NCI-H82 treated with DMSO at 0.1 percent for 48 hours (cell line): ENCODE results near the gene MGA.
"Not testable (repeated sequence)": the region's sequence is repeated elsewhere in the genome, so short reads cannot be mapped to it uniquely, and the experiment has no call there.

Source experiments
- DNase-seq: peaks from one replicate; lab custom pipeline; 2025; ENCODE audit not compliant: unreplicated experiment; lab: John Stamatoyannopoulos, UW

Gene MGA

DNA sequence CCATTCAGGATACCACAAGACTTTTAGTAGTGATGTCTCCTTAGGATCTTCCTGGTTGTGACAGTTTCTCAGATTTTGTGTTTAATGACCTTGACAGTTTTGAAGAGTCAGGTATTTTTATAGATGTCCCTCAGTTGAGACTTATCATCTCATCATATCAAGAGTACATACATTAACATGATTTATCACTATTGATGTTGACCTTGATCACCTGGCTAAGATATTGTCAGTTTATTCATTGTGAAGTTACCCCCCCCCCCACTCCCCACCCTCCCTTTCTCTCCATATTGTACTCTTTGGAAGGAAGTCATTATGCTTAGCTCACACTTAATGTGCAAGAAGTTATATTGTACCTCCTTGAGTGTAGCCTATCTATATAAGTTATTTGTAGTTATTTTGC, 42.9 kb downstream of the MGA start:
- DNase-seq, result no peak

DNA sequence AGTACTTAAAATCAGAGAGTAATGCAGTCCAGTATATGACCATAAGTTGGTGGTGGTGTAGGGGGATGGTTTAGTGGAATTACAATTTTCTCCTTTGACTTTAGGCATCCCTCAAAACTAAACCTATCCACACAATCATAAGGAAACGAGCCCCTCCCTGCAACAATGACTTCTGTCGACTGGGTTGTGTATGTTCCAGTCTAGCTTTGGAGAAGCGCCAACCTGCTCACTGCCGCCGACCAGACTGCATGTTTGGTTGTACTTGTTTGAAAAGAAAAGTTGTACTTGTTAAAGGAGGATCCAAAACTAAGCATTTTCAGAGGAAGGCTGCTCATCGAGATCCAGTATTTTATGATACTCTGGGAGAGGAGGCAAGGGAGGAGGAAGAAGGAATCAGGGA, 52.8 kb downstream of the MGA start:
- no peak for DNase-seq

DNA sequence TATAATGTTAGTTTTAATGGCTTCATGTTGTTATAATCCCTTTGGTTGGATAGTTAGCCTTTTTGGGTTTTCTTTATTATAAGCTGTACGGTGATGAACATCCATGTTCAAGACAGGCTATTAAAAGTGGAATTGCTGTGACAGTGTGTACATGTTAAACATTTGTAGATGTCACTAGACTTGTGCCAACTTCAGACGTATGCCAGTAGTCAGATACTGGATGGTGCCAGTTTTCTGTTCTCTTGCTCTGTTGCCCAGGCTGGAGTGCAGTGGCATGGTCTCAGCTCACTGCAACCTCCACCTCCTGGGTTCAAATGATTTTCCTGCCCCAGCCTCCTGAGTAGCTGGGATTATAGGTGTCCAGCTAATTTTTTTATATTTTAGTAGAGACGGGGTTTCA, 54.1 kb downstream of the MGA start:
- DNase-seq, result no peak

DNA sequence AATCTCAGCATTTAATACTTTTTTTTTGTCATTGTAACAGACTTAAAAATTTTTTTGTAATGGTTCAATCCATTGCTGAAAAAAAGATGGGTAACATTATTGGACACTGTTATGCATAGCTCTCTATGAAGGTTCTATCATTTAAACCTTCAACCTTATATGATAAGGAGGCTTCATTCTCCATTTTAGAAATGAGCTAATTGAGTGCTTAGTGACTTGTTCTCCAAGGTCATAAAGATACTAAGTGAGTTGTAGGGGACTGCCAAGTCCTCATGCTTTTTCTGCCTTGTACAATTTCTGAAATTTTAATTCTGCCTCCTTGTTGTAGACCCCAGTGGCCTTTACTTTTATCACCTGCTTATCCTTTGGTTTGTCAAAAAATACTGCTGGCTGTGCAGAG, 56.7 kb downstream of the MGA start:
- no peak for DNase-seq

DNA sequence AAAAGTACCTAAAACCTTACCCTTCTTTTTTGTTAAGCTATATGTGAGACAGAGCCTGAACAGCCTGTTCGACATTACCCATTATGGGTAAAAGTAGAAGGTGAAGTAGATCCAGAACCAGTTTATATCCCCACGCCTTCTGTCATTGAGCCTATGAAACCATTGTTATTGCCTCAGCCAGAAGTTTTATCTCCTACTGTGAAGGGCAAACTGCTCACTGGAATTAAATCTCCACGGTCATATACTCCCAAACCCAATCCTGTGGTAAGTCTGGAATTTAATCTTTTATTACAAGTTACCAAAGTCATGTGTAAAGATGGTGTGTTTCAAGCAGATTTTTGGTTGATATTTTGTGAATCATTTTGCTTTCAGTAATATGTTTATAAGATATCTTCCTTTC, 66.9 kb downstream of the MGA start:
- DNase-seq, result no peak

DNA sequence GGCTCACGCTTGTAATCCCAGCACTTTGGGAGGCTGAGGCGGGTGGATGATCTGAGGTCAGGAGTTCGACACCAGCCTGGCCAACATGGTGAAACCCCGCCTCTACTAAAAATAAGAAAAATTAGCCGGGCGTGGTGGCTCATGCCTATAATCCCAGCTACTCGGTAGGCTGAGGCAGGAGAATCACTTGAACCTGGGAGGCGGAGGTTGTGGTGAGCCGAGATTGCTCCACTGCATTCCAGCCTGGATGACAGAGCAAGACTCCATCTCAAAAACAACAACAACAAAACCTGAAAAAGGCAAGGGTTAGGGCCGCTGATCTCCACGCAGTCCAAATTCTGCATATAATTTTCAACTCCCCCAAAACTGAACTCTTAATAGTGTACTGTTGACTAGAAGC, 67.9 kb downstream of the MGA start:
- not testable (repeated sequence) for DNase-seq

DNA sequence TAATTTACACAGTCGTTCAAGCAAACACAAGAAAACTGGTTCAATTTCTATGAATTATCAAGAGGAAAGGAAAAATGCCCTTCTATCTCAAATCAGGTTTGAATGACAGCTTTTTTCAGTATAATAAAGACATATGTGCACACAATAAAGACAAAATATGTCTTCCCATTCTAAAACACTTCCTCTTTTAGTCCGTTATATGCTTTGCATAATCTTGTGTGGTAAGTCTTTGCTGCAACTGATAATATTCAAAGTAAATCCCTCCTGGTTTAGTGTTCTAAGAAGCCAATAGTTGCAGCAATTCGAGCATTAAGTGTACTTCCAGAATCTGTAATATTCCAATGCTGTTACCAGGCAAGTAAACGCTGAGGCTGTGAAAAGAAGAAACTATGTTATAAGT, 70.3 kb downstream of the MGA start:
- DNase-seq, result no peak

DNA sequence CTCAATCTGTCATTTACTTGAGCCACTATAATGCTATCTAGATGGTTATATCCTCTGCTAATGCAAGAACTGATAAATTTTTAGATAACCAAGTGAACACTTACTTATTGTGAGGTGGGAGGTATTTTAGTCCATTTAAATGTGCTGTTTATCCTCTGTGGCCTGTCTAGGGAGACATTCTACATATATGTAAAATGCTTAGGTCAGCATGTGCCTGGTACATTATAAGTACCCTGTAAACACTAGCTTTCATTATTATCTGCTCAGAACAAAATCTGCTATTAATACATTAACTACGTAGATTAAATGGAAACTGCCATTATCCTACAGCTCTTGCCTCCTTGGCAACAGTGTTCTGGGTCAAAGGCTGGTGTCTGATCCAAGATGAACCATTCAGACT, 72.3 kb downstream of the MGA start:
- no peak for DNase-seq

DNA sequence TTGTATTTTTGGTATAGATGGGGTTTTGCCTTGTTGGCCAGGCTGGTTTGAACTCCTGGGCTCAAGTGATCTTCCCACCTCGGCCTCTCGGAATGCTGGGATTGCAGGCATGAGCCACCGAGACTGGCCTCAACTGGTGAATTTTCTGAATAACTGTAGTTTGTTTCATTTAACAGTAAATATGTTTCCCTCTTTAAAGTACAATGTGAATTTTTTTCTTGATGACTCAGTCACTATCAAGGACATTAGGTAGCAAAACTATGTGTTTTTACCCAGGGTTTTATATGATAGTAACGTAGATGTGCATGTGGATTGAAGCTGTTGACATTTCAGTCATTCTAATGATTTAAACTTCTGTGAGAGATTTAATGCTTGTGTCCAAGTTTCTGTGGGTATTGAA, 73.9 kb downstream of the MGA start:
- DNase-seq, result no peak

DNA sequence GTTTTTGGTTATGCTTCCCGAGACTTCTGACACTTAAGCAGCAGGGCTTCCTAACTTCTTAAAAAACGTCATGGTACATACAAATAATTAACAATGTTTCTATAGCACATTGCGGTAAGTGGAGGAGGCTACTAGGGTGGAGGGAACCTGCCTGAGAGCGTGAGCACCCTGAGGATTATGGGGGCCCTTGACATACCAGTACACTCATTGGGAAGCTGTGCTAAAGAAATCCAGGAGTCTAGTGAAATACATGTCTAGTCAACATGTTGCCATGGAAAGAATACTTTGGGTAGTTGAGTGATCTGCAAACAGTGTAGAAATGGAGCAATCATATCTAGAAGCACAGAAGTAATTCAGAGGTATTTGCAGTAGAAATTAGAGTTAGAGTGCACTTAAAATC, 74.8 kb downstream of the MGA start:
- DNase-seq, result no peak

DNA sequence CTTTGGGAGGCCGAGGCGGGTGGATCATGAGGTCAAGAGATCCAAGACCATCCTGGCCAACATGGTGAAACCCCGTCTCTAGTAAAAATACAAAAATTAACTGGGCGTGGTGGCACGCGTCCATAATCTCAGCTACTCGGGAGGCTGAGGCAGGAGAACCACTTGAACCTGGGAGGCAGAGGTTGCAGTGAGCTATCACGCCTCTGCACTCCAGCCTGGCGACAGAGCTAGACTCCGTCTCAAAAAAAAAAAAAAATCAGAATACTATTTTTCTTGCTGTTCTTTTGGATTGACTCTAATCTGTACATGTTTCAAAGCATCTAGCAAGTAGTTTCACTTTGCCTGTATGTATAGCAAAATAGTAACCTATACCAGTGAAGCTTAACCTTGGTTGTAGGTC, 75.3 kb downstream of the MGA start:
- DNase-seq, result not testable (repeated sequence)

DNA sequence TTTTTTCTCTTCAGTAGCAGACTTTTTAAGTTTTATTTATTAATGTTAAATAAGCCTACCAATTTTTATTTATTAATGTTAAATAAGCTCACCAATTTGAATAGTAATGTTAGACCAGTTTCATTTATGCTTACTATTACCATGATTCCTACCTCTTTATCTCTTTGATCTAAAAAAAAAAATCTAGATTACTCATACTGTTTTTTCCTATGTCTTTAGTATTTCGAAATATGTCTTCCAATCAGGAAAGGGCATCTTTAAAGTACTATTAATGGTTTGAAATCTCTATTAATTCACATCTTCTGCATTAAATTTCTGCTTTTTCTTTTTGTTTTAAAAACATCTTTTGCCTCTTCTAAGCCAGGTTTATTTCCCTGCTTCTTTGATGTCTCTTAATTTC, 86.6 kb downstream of the MGA start:
- DNase-seq, result no peak

DNA sequence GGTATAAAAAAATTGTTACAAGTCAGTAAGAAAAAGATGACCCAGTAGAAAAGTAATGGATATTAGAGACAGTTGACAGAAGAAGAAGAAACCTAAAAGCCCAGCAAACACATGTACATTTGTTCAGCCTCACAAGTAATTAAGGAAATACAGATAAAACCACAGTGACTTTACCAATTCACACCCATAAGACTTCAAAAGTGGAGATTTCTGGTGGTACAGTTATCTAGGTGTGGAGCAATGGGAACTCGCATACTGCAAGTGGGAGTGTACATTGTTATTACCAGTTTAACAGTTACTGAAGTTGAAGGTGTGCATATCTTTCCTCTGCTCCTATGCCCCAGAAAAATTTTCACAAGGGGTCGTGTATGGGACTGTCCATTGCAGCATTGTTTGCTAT, 96.0 kb downstream of the MGA start:
- DNase-seq, result no peak

DNA sequence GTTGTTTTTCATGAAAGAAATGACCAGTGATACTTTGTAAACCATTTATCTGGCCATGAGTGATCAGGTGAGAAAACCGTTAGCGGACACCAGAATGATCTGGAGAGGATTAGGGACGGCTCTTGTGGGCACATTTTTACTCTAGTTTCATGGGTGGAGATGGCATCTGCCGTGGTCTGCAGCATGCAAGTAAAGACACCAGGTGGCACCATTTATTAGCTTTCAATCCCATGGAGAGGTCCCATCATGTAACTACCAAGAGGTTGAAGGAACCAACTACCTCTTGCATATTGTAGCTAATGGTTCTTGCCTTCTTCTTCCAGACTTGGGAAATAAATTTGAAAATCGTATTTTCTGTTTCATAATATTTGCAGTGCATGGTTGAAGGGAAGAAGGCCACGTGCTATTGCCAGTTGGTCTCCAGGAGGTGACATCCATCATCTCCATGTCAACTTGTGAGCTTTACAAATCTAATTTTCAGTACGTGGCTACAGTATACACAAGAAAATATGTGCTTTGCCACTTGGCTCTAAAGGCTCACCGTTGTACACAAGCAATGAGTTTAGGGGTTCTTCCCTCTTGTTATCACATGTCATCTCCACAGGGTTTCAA, 112.6 kb downstream of the MGA start:
- peak; percentile 62 for DNase-seq

DNA sequence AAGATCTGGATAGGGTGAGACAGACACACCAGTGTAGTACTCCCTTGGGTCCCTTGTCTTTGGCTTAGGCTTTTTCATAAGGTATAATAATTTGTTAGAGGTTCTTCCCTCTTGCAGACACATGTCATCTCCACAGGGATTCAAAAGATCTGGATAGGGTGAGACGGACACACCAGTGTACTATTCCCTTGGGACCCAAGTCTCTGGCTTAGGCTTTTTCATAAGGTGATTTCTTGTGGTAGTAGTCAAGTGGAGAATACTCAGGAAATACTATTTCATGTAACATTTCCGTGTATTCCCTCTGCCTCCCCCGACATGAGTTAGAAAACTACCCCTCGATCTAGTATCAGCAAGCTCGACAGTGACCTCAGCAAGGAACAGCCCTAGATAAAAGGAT, 113.1 kb downstream of the MGA start:
- no peak for DNase-seq

DNA sequence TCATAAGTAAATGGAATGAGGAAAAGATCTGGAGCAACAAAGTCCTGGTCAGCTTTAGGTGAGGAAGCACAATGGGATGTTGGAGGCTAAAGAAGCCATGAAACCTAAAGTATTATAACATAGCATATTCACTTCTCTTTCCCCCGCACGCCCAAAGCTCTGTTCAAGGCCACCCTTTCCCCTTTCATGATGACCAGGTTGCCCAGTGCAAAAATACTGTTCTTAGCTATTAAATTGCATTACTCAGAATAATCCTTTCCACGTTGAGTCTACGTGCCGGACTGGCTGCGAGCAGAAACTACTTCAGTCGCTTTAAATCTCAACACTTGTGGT, 113.5 kb downstream of the MGA start:
- no peak for DNase-seq

DNA sequence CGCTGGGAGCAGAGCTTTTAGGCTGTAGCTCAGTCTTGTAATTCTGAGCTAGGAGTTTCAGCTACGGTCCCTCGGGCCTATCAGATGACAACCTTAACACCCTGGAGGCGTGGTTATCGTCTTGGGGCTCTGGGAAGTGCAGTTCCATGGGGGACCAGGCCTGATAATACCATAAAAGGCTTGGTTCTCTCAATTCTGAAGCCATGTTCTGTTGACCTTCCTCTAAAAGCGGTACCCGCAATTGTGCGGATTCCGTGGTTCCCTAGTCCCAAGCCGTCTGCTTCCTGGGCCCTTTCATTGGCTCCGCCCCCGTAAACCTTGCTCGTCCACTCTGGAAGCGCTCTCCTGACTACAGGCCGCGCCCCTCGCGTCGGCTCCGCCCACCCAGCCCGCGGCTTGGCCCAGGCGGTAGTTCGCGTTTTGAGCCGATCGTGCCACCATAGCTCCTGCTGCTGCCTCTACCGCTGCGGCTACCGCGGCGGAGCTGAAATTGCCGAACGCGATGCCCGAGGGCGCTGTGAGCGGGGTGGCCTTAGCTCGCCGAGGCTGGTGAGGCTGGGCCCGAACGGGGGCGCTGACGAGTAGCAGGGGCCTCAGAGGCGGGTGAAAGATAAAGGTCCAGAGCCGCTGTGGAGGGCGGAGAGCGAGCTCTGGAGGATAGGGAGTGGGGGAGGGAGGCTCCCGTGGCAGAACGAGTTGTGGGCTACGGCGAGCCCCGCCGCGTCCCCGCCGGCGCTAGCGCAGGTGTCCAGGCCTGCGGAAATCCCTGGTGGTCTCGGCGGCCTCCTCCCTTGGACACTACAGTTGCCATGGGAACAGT, 114.1 kb downstream of the MGA start, which contains the start of gene MAPKBP1:
TSS of gene MAPKBP1 (plus strand) at position 423 of the 820 bp plus-strand sequence. CDS start 792 bp downstream, outside the sequence.
- peak; percentile 93 for DNase-seq

DNA sequence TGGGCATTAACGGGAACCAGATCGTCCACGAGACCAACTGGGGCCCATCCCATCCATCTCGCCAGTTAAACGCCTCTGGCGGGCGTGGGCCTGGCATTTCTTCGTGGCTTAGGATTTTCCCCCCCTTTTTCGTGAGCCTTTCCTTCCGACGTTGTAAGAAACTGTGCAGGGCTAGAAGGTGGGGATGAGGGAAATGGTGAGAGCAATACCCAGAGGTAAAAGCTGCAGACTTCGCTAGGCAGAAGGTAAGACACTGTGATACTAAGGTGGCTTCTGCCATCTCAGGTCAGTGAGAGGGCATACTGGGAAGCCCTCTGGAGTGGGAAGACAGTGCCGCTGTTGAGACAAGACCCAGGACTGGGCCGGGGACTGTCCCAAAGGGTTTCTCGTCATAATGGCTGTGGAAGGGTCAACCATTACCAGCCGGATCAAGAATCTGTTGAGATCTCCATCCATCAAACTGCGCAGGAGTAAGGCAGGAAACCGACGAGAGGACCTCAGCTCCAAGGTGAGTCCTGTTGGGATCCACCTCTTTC, 114.7 kb downstream of the MGA start:
- DNase-seq, result no peak

DNA sequence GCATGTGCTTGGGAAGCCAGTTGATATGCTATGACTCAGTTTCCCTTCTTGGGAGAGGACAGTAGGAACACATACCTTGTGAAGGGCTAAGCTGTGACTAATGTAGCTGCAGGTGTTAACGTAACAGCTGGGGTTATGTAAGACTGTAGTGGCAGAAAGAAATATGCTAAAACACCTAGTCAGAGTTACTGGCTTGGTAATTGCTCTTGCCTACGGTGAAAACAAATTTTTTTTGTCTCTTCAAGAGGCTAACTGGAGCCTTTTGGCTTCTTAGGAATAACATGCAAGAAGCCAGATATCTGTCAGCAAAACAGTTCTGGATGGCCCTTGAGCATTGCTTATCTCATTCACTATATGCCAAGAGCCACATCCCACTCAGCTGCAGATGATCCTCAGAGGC, 115.4 kb downstream of the MGA start:
- no peak for DNase-seq

DNA sequence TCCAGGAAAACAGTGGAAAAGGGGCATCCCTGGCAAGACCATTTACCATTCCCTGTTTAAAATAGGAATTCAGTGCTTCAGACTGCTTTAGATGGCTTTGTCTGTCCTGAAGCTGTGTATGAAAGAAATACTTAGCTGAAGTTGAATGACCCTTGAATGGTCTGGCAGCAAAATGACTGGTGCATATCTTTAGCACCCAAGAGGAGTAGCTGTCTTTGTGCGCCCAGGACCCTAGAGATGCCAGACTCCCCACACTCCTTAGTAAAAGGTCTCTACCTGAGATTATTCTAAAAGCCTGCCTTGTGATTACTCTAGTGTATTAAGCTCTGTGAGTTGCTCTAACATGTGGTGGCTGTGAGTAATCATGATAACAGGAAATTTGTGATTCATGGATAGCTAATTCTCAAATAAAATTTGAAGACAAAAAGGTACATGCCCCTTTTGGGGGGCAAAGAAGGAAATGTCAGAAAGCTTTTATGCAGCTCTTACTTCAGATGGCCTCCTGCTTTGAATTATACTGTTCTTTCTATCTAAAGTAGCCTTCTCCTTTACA, 117.3 kb downstream of the MGA start:
- DNase-seq, result no peak

DNA sequence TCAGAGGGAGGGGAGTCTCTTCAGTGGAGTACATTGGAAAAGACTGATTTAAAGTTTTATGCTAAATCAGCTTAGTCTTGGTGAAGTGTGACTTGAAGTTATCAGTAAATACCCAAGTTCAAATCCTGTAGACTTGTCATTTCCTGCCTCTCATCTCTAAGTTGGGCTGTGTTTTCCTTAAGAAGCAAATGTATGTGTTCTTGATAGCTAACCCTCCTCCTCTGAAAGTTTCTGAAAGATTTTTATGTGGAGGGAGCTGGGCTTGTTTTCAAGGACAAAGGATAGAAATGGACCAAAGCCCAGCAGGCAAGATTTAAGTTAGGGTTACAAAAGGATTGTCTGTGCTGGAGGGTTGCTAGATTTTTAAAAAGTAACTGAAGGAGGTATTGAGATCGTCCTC, 118.3 kb downstream of the MGA start:
- no peak for DNase-seq

DNA sequence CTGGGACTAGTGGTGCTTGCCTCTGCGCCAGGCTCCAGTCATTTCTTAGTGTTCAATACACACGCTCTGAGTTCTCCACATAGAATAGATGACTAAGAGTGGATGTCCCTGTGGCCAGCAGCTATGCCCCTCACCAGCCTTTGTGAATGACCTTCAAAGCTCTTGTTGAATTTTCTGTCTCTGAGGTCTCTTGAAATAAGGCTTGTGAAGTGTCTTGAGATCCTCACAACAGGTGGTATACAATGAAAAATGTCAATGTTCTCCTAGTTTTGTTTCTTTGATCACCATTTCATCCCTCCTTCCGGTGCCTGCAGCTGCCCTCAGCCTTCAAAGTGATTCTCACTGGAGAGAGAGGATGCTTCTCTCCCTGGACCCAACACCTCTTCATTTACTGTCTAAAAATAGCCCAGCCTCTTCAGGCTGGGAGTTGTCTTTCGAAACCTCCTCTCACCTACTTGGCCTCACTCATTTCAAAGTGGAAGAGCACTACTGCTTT, 119.5 kb downstream of the MGA start:
- no peak for DNase-seq
